ENCODE data around the gene TAS2R16.

GRCh38 chr7:123023126-123023525 is 27.6 kb upstream of the TAS2R16 start:
- TF ChIP-seq, protein P1, sequence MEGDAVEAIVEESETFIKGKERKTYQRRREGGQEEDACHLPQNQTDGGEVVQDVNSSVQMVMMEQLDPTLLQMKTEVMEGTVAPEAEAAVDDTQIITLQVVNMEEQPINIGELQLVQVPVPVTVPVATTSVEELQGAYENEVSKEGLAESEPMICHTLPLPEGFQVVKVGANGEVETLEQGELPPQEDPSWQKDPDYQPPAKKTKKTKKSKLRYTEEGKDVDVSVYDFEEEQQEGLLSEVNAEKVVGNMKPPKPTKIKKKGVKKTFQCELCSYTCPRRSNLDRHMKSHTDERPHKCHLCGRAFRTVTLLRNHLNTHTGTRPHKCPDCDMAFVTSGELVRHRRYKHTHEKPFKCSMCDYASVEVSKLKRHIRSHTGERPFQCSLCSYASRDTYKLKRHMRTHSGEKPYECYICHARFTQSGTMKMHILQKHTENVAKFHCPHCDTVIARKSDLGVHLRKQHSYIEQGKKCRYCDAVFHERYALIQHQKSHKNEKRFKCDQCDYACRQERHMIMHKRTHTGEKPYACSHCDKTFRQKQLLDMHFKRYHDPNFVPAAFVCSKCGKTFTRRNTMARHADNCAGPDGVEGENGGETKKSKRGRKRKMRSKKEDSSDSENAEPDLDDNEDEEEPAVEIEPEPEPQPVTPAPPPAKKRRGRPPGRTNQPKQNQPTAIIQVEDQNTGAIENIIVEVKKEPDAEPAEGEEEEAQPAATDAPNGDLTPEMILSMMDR (conservative IDR thresholded peaks at IDR 0.05) = no peak
- no peak for TF ChIP-seq ZFX (IDR thresholded peaks at IDR 0.05)

Measured in C4-2B (cell line).